ENCODE results near the gene AP5B1.

- TF ChIP-seq PRDM4 (tag by site-specific recombination; IDR thresholded peaks at IDR 0.05) (no peak), ZNF639 (tag by site-specific recombination; IDR thresholded peaks at IDR 0.05) (no peak), KLF16 (tag by site-specific recombination; IDR thresholded peaks at IDR 0.05) (no peak), CTCF (tag by site-specific recombination; IDR thresholded peaks at IDR 0.05) (no peak), ZBTB26 (tag by site-specific recombination; optimal IDR thresholded peaks at IDR 0.05) (no peak)
These were observed 38.4 kb downstream of the AP5B1 start for GRCh38 chr11:65742353-65742752.

Data from HEK293 (cell line).